ENCODE results near the gene GASK1A.

The GASK1A gene

DNA sequence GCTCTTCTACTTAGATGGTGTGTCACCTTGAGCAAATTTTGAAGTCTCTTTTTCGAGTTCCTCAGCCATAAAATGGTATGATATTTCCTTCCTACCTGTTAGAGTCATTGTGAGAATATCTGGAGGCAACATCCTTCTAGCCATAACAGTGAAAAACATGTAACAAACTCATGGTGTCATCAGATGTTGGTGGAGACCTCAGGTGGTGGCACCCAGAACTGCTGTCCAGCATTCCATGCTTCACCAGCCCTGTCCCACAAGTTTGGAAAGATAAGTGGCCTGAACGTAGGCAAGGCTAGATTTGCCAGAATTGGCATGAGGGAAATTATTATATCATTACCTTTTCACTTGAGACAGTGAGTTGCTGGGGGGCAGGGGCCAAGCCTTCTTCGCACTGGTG lies 30.4 kb downstream of the GASK1A start:
- no peak overlapping the region for H3K27ac Mint-ChIP-seq
- no peak for DNase-seq
- no peak for ATAC-seq (replicated peaks)
- no peaks in the 10 kb centered on the region for H3K36me3 Mint-ChIP-seq (ENCODE audit: insufficient read depth)
- H3K4me1 Mint-ChIP-seq (ENCODE audit: low read depth in 2 of 2), result peaks cover 0 to 6% of the 10 kb centered on the region in 2 donors
- H3K9me3 Mint-ChIP-seq, result no peaks in the 10 kb centered on the region
- no peak overlapping the region for H3K4me3 Mint-ChIP-seq
- peaks cover 0 to 30% of the 10 kb centered on the region in 2 donors for H3K27me3 Mint-ChIP-seq

DNA sequence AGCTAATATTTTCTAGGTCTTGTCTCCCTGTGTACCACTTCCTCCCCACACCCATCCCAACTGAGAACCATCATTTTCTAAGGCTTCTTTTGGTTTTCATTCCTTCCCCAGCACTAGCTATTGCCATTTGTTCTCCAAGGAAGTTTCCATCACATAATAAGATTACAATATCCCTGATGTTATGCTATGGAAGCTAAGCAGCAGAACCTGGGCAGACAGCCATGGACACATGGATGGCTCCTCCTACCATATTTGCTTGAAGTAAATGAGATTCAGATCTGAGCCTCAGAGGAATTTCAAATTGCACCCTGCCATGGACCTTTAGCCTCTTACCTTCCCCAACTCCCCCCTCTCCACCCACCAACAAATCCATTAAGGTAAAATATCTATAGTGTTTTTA lies 31.5 kb downstream of the GASK1A start:
- peaks cover 0 to 4% of the 10 kb centered on the region in 2 donors for H3K4me1 Mint-ChIP-seq (ENCODE audit: low read depth in 2 of 2)

DNA sequence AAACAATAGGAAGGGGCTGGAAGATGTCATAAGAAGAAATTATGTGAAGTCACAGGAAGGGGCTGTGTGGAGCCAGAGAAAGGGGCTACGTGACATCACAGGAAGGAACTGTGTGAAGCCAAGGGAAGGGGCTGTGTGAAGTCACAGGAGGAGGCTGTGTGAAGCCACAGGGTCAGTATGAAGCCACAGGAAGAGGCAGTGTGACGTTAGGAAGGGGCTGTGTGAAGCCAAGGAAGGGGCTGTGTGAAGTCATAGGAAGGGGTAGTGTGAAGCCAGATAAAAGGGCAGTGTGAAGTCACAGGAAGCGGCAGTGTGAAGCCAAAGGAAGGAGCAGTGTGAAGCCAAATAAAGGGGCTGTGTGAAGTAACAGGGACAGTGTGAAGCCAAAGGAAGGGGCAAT lies 32.5 kb downstream of the GASK1A start:
- ATAC-seq (replicated peaks) (peak; percentile 25), DNase-seq (peak; percentile 9 to 25 (median 15))
- Mint-ChIP-seq H3K4me1 (ENCODE audit: low read depth in 2 of 2) (peaks cover 0 to 2% of the 10 kb centered on the region in 2 donors), H3K9me3 (no peaks in the 10 kb centered on the region), H3K27ac (no peak overlapping the region), H3K27me3 (peaks cover 0 to 9% of the 10 kb centered on the region in 2 donors), H3K36me3 (ENCODE audit: insufficient read depth) (no peaks in the 10 kb centered on the region), H3K4me3 (no peak overlapping the region)

More for the DNA sequence above, 31.5 kb downstream of the GASK1A start:
- Mint-ChIP-seq H3K27me3 (peaks cover 0 to 19% of the 10 kb centered on the region in 2 donors), H3K36me3 (ENCODE audit: insufficient read depth) (no peaks in the 10 kb centered on the region), H3K9me3 (no peaks in the 10 kb centered on the region), H3K27ac (no peak overlapping the region), H3K4me3 (no peak overlapping the region)
- DNase-seq (no peak), ATAC-seq (replicated peaks) (no peak)

- Mint-ChIP-seq H3K4me3 (no peak overlapping the region), H3K4me1 (ENCODE audit: low read depth in 2 of 2) (peaks cover 0 to 2% of the 10 kb centered on the region in 2 donors), H3K27ac (no peak overlapping the region), H3K27me3 (peaks cover 0 to 5% of the 10 kb centered on the region in 2 donors), H3K9me3 (no peaks in the 10 kb centered on the region), H3K36me3 (ENCODE audit: insufficient read depth) (no peaks in the 10 kb centered on the region)
- no peak for ATAC-seq (replicated peaks)
- DNase-seq, result peak; percentile 6 to 24 (median 8)
Measured at GRCh38 chr3:43012174-43012573, 33.1 kb downstream of the GASK1A start.

- Mint-ChIP-seq H3K27ac (no peak overlapping the region), H3K4me3 (no peak overlapping the region), H3K27me3 (no peaks in the 10 kb centered on the region), H3K9me3 (no peaks in the 10 kb centered on the region), H3K4me1 (ENCODE audit: low read depth in 2 of 2) (peaks cover 0 to 2% of the 10 kb centered on the region in 2 donors), H3K36me3 (ENCODE audit: insufficient read depth) (no peaks in the 10 kb centered on the region)
- DNase-seq, result no peak
- no peak for ATAC-seq (replicated peaks)
Measured at GRCh38 chr3:43013256-43013655, 34.1 kb downstream of the GASK1A start.

DNA sequence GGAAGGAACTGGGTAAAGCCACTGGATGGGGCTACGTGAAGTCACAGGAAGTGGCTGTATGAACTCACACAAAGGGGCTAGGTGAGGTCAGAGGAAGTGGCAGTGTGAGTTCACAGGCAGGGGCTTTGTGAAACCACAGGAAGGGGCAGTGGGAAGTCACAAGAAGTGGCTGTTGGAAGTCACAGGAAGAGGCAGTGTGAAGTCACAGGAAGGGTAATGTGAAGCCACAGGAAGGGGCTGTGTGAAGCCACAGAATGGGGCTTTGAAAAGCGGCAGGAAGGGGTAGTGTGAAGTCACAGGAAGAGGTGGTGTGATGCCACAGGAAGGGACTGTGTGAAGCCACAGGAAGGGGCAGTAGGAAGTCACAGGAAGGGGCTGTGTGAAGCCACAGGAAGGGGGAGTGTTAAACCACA lies 34.6 kb downstream of the GASK1A start:
- H3K4me1 Mint-ChIP-seq (ENCODE audit: low read depth in 2 of 2), result peaks cover 0 to 2% of the 10 kb centered on the region in 2 donors
- H3K27ac Mint-ChIP-seq, result no peak overlapping the region
- H3K4me3 Mint-ChIP-seq, result no peak overlapping the region
- no peaks in the 10 kb centered on the region for H3K27me3 Mint-ChIP-seq
- ATAC-seq (replicated peaks) (peak; percentile 39), DNase-seq (peak; percentile 32 to 46 (median 37))
- H3K36me3 Mint-ChIP-seq (ENCODE audit: insufficient read depth), result peaks cover 4% of the 10 kb centered on the region
- H3K9me3 Mint-ChIP-seq, result no peaks in the 10 kb centered on the region

DNA sequence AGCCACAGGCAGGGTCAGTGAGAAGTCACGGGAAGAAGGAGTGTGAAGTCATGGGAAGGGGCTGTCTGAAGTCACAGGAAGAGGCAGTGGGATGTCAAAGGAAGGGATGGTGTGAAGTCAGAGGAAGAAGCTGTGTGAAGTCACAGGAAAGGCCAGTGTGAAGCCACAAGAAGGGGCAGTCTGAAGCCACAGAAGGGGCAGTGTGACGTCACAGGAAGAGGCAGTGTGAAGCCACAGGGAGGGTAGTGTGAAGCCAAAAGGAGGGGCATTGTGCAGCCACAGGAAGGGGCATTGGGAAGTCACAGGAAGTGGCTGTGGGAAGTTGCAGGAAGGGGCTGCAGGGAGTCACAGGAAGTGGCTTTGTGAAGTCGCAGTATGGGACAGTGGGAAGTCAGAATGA lies 35.1 kb downstream of the GASK1A start:
- Mint-ChIP-seq H3K9me3 (no peaks in the 10 kb centered on the region), H3K27ac (no peak overlapping the region), H3K36me3 (ENCODE audit: insufficient read depth) (peaks cover 9% of the 10 kb centered on the region), H3K4me1 (ENCODE audit: low read depth in 2 of 2) (peaks cover 0 to 2% of the 10 kb centered on the region in 2 donors), H3K27me3 (no peaks in the 10 kb centered on the region), H3K4me3 (no peak overlapping the region)
- DNase-seq (peak in 1 of 3 experiments; percentile 27), ATAC-seq (replicated peaks) (no peak)

DNA sequence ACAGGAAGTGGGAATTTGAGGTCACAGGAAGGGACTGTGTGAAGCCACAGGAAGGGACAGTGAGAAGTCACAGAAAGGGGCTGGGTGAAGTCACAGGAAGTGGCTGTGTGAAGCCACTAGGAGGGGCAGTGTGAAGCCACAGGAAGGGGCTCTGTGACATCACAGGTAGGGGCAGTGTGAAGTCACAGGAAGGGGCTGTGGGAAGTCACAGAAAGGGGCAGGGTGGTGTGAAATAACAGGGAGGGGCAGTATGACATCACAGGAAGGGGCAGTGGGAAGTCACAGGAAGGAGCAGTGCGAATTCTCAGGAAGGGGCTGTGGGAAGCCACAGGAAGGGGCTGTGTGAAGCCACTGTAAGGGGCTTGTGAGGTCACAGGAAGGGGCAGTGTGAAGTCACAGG lies 35.8 kb downstream of the GASK1A start:
- H3K4me1 Mint-ChIP-seq (ENCODE audit: low read depth in 2 of 2), result peaks cover 0 to 2% of the 10 kb centered on the region in 2 donors
- no peak overlapping the region for H3K27ac Mint-ChIP-seq
- no peaks in the 10 kb centered on the region for H3K9me3 Mint-ChIP-seq
- peaks cover 10% of the 10 kb centered on the region for H3K36me3 Mint-ChIP-seq (ENCODE audit: insufficient read depth)
- H3K27me3 Mint-ChIP-seq, result no peaks in the 10 kb centered on the region
- no peak overlapping the region for H3K4me3 Mint-ChIP-seq
- no peak for ATAC-seq (replicated peaks)
- DNase-seq, result peak; percentile 8 to 15 (median 11)

GRCh38 chr3:43015572-43015971 lies 36.5 kb downstream of the GASK1A start:
- peaks cover 10% of the 10 kb centered on the region for H3K36me3 Mint-ChIP-seq (ENCODE audit: insufficient read depth)
- no peaks in the 10 kb centered on the region for H3K9me3 Mint-ChIP-seq
- H3K4me3 Mint-ChIP-seq, result no peak overlapping the region
- DNase-seq (peak; percentile 13 to 20 (median 17)), ATAC-seq (replicated peaks) (peak; percentile 18)
- no peak overlapping the region for H3K27ac Mint-ChIP-seq
- H3K27me3 Mint-ChIP-seq, result no peaks in the 10 kb centered on the region
- H3K4me1 Mint-ChIP-seq (ENCODE audit: low read depth in 2 of 2), result peaks cover 4% of the 10 kb centered on the region in 2 donors

GRCh38 chr3:43015991-43016865 lies 37.1 kb downstream of the GASK1A start:
- peaks cover 10% of the 10 kb centered on the region for H3K36me3 Mint-ChIP-seq (ENCODE audit: insufficient read depth)
- H3K27ac Mint-ChIP-seq, result no peak overlapping the region
- H3K9me3 Mint-ChIP-seq, result no peaks in the 10 kb centered on the region
- DNase-seq (peak; percentile 20 to 29 (median 25)), ATAC-seq (replicated peaks) (peak; percentile 13)
- no peaks in the 10 kb centered on the region for H3K27me3 Mint-ChIP-seq
- peaks cover 9% of the 10 kb centered on the region in 2 donors for H3K4me1 Mint-ChIP-seq (ENCODE audit: low read depth in 2 of 2)
- H3K4me3 Mint-ChIP-seq, result no peak overlapping the region

- DNase-seq, result peak in 2 of 3 experiments; percentile 10 to 14
- peaks cover 13 to 15% of the 10 kb centered on the region in 2 donors for H3K4me1 Mint-ChIP-seq (ENCODE audit: low read depth in 2 of 2)
- H3K27me3 Mint-ChIP-seq, result no peaks in the 10 kb centered on the region
- ATAC-seq (replicated peaks), result no peak
- no peak overlapping the region for H3K27ac Mint-ChIP-seq
- no peaks in the 10 kb centered on the region for H3K9me3 Mint-ChIP-seq
- H3K4me3 Mint-ChIP-seq, result no peak overlapping the region
- peaks cover 10% of the 10 kb centered on the region for H3K36me3 Mint-ChIP-seq (ENCODE audit: insufficient read depth)
Measured at GRCh38 chr3:43017004-43017403, 37.9 kb downstream of the GASK1A start.

- H3K27me3 Mint-ChIP-seq, result no peaks in the 10 kb centered on the region
- H3K27ac Mint-ChIP-seq, result no peak overlapping the region
- H3K4me1 Mint-ChIP-seq (ENCODE audit: low read depth in 2 of 2), result peaks cover 16 to 22% of the 10 kb centered on the region in 2 donors
- no peaks in the 10 kb centered on the region for H3K9me3 Mint-ChIP-seq
- DNase-seq, result peak in 1 of 3 experiments; percentile 16
- peaks cover 10% of the 10 kb centered on the region for H3K36me3 Mint-ChIP-seq (ENCODE audit: insufficient read depth)
- H3K4me3 Mint-ChIP-seq, result no peak overlapping the region
- no peak for ATAC-seq (replicated peaks)
Measured at GRCh38 chr3:43017593-43018195, 38.6 kb downstream of the GASK1A start.

DNA sequence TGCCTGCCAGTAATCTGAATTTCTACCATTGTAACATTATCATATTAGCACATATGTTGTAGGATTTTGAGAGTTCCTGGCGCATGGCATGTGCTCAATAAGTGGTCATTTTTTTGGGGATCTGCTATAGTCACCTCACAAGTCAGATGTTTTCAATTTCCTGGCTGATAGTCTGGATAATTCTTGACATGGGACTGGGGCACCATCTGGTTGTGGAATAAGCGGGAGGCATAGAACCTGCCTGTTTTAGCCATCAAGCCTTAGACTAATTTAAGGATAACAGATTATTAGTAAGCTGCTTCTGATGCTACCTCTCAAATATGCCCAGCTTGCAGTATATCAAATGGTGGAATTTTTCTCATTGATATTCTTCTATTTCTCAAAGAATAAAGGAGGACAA lies 39.1 kb downstream of the GASK1A start:
- no peak for ATAC-seq (replicated peaks)
- H3K9me3 Mint-ChIP-seq, result no peaks in the 10 kb centered on the region
- no peak overlapping the region for H3K4me3 Mint-ChIP-seq

More for the DNA sequence above, 39.1 kb downstream of the GASK1A start:
- H3K27me3 Mint-ChIP-seq, result no peaks in the 10 kb centered on the region
- peaks cover 10% of the 10 kb centered on the region for H3K36me3 Mint-ChIP-seq (ENCODE audit: insufficient read depth)
- peaks cover 21 to 27% of the 10 kb centered on the region in 2 donors for H3K4me1 Mint-ChIP-seq (ENCODE audit: low read depth in 2 of 2)
- no peak for DNase-seq
- no peak overlapping the region for H3K27ac Mint-ChIP-seq

Measured in effector memory CD8-positive, alpha-beta T cell (primary cell).